HL-60 (cell line): Measurements from ENCODE around the gene VASN.
A peak's percentile ranks its signal among the peaks of the same experiment; 100 is the strongest.

Experiments used
- DNase-seq, 2 experiments: peaks; one replicate each; pipeline ENCODE4 v3.0.0-alpha.2; 2010 to 2020; ENCODE audit warnings: low read depth in 1 of 2, low spot score in 1 of 2
- H3K27ac ChIP-seq: fragments of 250-450 bp; sonication (Bioruptor Pico); replicated peaks from 2 replicates; pipeline ENCODE4 v1.5.1; 2020; ENCODE audit warnings: mild to moderate bottlenecking, moderate library complexity
- H3K27me3 ChIP-seq: fragments of 250-450 bp; sonication (Bioruptor Pico); 2 replicates; pipeline ENCODE4 v1.5.1; 2021; ENCODE audit warnings: mild to moderate bottlenecking, moderate library complexity; ENCODE audit not compliant: insufficient read depth, poor library complexity, severe bottlenecking
- H3K4me3 ChIP-seq: replicated peaks from 2 replicates; pipeline ENCODE4 v1.5.1; 2011; ENCODE audit warnings: mild to moderate bottlenecking, control low read depth, low read length; ENCODE audit not compliant: insufficient read depth
- GABPA ChIP-seq: IDR thresholded peaks from 2 replicates; pipeline ENCODE4 v1.6.1; 2012; ENCODE audit warnings: low read depth
- POLR2AphosphoS5 ChIP-seq: IDR thresholded peaks from 2 replicates; pipeline ENCODE4 v1.6.1; 2012; ENCODE audit warnings: low read depth
- SPI1 ChIP-seq: IDR thresholded peaks from 2 replicates; pipeline ENCODE4 v1.6.1; 2012; ENCODE audit warnings: low read depth, mild to moderate bottlenecking, borderline replicate concordance
- TF ChIP-seq, protein P1 (sequence below): IDR thresholded peaks from one replicate; pipeline ENCODE4 v1.5.1; 2011; ENCODE audit warnings: low read length, control low read depth, inconsistent platforms; ENCODE audit not compliant: insufficient read depth
- TF ChIP-seq, protein P2 (sequence below): IDR thresholded peaks from 2 replicates; pipeline ENCODE4 v1.6.1; 2012; ENCODE audit warnings: low read depth; ENCODE audit not compliant: insufficient replicate concordance

The VASN gene

DNA sequence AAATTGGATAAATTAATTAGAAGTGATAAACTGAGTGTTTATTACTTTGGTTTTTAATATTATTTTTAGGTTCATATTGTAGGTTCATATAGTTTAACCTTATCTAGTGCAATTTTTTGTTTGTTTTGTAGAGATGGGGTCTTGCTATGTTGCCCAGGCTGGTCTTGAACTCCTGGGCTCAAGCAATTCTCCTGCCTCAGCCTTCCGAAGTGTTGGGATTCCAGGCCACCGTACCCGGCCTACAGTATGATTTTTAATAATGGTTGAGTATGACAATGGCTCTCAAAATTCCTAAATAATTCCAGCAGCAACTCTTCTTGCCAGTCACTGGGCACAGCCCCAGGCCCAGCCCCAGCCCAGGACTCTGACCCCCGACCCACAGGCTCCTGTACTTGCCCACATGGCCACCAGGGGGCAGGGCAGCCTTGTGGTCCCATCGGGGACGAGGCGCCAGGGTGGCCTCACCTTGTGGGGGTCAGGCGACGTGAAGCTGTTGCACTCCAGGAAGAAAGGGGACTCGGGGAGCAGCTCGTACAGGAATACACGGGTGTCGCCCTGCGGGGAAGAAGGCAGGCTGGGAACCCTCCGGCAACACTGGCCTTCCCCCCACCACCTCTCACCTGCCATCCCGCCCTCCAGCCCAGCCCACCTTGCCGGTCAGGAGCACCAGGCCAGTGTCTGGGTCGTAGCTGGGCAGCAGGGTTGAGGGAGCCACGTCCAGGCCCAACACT lies 12.7 kb upstream of the VASN start:
- DNase-seq, result no peak
- no peaks in the 10 kb centered on the region for H3K27me3 ChIP-seq
- H3K4me3 ChIP-seq, result no peak overlapping the region
- no peak overlapping the region for H3K27ac ChIP-seq
- TF ChIP-seq POLR2AphosphoS5, result no peak
- TF ChIP-seq, protein P1, sequence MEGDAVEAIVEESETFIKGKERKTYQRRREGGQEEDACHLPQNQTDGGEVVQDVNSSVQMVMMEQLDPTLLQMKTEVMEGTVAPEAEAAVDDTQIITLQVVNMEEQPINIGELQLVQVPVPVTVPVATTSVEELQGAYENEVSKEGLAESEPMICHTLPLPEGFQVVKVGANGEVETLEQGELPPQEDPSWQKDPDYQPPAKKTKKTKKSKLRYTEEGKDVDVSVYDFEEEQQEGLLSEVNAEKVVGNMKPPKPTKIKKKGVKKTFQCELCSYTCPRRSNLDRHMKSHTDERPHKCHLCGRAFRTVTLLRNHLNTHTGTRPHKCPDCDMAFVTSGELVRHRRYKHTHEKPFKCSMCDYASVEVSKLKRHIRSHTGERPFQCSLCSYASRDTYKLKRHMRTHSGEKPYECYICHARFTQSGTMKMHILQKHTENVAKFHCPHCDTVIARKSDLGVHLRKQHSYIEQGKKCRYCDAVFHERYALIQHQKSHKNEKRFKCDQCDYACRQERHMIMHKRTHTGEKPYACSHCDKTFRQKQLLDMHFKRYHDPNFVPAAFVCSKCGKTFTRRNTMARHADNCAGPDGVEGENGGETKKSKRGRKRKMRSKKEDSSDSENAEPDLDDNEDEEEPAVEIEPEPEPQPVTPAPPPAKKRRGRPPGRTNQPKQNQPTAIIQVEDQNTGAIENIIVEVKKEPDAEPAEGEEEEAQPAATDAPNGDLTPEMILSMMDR, result peak; percentile 59

DNA sequence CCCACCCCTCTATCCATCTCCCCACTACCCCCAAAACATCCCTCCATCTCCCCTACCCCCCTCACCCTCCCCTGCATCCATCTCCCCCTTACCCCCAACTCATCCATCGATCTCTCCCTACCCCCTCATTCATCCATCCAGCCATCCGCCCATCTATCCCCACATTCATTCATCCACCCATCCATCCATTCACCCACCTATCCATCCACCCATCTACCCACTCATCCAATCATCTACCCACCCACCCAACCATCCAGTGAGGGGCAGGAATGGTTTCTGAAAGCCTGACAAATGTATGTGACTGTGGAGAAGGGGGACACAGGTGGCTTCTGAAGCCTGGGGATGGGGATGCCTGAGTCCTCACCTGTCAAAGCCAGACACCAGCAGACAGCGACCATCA lies 11.7 kb upstream of the VASN start:
- no peak for DNase-seq
- TF ChIP-seq, protein P1, result no peak
- H3K27ac ChIP-seq, result no peak overlapping the region
- H3K27me3 ChIP-seq, result no peaks in the 10 kb centered on the region
- no peak overlapping the region for H3K4me3 ChIP-seq

DNA sequence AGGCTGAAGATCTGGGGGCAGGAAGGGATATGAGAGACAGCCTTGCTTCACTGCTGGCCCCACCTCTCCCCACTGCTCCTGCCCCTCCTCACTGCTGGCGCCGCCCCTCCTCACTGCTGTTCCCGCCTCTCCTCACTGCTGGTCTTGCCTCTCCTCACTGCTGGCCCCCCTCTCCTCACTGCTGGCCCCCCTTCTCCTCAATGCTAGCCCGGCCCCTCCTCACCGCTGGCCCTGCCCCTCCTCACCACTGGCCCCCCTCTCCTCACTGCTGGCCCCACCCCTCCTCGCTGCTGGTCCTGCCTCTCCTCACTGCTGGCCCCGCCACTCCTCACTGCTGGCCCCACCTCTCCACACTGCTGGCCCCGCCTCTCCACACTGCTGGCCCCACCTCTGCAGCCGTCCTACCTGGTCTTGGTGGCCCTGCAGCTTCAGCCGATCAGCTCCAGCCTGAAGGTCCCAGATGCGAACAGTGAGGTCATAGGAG lies 11.1 kb upstream of the VASN start:
- Histone ChIP-seq H3K4me3 (no peak overlapping the region), H3K27me3 (no peaks in the 10 kb centered on the region), H3K27ac (no peak overlapping the region)
- TF ChIP-seq, protein P1, result no peak
- TF ChIP-seq POLR2AphosphoS5 (no peak), SPI1 (no peak), GABPA (no peak)
- TF ChIP-seq, protein P2, sequence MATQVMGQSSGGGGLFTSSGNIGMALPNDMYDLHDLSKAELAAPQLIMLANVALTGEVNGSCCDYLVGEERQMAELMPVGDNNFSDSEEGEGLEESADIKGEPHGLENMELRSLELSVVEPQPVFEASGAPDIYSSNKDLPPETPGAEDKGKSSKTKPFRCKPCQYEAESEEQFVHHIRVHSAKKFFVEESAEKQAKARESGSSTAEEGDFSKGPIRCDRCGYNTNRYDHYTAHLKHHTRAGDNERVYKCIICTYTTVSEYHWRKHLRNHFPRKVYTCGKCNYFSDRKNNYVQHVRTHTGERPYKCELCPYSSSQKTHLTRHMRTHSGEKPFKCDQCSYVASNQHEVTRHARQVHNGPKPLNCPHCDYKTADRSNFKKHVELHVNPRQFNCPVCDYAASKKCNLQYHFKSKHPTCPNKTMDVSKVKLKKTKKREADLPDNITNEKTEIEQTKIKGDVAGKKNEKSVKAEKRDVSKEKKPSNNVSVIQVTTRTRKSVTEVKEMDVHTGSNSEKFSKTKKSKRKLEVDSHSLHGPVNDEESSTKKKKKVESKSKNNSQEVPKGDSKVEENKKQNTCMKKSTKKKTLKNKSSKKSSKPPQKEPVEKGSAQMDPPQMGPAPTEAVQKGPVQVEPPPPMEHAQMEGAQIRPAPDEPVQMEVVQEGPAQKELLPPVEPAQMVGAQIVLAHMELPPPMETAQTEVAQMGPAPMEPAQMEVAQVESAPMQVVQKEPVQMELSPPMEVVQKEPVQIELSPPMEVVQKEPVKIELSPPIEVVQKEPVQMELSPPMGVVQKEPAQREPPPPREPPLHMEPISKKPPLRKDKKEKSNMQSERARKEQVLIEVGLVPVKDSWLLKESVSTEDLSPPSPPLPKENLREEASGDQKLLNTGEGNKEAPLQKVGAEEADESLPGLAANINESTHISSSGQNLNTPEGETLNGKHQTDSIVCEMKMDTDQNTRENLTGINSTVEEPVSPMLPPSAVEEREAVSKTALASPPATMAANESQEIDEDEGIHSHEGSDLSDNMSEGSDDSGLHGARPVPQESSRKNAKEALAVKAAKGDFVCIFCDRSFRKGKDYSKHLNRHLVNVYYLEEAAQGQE, result no peak
- no peak for DNase-seq

DNA sequence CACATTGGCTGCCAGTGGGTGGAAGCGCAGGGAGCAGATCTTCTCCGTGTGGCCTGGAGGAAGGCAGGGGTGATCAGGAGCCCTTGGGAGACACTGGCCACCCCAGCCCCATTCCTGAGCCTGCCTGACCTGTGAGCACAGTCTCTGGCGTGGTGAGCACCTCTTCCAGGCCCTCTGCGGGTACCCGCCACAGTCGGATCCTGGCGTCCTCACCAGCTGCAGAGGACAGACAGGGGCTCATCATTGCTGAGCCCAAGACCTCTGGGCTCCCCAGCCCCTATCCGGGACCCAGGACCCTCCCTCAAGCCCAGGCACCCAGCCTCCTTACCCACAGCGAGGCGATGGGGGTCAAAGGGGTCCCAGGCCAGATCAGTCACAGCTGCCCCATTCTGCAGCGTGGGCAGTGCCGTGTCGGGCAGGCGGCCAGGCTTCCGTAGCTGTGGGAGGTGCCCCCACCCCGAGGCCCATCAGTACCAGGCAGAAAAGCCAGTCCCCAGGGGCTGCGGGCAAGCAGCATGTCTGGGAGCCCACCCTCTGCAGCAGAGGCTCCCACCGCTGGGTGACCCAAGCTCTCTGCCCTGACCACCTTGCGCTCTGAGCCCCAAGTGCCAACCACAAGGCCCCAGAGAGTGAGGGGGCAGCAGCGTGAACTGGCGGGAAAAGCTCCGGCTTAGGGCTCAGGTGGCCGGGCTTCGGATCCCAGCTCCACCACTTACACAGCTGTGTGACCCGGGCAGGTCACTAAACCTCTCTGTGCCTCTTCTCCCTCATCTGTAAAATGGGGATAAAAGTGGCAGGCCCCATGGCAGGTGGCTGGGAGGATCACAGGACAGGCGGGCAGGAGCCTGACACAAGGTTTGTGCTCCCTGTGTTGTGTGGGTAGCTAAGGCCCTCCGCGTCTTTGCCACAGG lies 10.4 kb upstream of the VASN start:
- TF ChIP-seq, protein P1, result no peak
- TF ChIP-seq, protein P2, result no peak
- no peak for TF ChIP-seq POLR2AphosphoS5
- no peak for TF ChIP-seq SPI1
- no peak for TF ChIP-seq GABPA
- H3K27ac ChIP-seq, result no peak overlapping the region
- no peaks in the 10 kb centered on the region for H3K27me3 ChIP-seq
- no peak overlapping the region for H3K4me3 ChIP-seq
- DNase-seq, result no peak
